Islet precursor cell (in vitro differentiated cells): Measurements from ENCODE around the gene FNDC5.

ENCODE experiments used
- DNase-seq: peaks from one replicate; pipeline ENCODE4 v3.0.0-alpha.2; 2018

Gene FNDC5

GRCh38 chr1:32883338-32884031, 12.8 kb upstream of the FNDC5 start:
- DNase-seq = no peak

DNA sequence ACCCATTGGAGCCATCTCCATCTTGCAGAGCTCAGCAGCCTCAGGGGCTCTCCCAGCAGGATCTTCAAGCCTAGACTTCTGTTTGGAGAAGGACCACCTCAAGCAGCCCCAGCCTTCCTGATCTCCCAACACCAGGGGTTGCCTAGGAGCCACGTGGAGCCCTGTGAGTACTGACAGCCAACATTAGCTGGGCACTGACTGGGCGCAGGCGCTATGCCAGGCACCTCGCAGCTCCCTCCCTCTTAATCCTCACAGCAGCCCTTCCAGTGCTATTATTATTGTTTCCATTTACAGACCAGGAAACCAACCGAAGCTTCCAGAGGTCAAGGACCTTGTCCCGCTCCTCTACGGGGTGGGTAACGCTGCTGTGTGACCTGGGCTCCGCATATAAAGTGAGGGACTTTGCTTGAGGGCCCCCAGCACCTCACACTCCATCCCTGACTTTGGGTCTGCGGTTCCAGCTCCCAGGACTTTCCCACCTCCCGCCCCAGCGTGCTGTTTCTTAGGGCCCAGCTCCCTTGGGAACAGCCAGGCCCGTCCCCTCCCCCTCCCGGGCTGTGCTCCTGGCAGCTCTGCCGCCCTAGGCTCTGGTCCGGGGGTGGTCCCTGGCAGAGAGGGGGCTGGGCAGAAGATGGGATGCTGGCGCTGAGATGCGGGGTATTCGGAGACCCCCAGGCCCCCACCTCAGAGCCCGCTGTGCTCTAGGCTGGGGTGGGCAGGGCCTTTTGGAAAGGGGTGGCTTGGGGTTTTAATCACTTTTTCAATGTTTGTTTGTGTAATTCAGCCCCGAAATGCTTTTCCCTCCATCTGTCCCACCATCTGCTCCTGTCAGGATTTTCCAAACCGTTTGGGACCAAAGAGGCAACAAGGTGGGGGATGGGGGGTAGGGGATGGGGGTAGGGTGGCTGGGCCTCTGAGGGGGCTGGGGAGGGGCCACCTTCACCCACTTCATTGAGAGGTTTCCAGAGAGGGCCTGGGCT, 11.4 kb upstream of the FNDC5 start:
- DNase-seq = no peak

- no peak for DNase-seq
These were observed 10.6 kb upstream of the FNDC5 start for GRCh38 chr1:32881291-32881690.

DNA sequence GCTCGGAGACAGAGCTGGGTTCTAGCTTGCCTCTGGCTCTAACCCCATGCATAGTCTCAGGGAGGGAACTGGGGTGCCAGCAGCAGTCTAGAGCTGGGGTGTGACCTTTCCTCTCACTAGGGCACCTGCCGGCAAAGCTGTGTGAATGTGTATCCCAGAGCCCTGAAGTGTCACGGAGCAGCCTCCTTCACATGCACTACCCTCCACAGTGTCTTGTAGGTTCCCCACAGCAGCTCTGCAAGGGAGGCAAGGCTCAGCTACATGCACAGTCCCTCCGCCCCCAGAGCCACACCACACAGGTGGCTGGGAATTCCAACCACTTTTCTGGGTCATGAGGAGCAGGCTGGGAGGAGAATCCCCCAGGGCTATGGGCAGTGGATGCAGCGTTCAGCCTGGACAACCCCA, 7.9 kb upstream of the FNDC5 start:
- DNase-seq = peak; percentile 69

DNA sequence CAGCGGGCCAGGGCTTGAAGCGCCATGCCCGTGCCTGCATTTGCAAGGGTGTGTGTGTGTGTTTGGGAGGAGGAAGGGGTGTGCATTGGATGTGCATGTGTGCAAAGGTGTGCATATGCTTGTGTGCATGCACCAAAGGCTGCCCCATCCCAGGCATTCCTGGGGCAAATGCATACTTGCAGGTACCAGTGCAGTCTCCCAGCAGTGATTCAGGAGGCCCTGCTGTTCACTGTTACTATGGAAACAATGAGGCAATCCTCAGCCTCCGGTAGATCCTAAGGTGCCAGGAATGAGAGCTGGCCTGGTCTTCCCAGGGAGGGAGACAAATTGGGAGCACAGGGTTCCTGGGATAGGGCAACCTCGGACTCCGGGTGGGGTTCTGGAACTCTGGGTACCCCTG, 7.5 kb upstream of the FNDC5 start:
- DNase-seq = no peak

DNA sequence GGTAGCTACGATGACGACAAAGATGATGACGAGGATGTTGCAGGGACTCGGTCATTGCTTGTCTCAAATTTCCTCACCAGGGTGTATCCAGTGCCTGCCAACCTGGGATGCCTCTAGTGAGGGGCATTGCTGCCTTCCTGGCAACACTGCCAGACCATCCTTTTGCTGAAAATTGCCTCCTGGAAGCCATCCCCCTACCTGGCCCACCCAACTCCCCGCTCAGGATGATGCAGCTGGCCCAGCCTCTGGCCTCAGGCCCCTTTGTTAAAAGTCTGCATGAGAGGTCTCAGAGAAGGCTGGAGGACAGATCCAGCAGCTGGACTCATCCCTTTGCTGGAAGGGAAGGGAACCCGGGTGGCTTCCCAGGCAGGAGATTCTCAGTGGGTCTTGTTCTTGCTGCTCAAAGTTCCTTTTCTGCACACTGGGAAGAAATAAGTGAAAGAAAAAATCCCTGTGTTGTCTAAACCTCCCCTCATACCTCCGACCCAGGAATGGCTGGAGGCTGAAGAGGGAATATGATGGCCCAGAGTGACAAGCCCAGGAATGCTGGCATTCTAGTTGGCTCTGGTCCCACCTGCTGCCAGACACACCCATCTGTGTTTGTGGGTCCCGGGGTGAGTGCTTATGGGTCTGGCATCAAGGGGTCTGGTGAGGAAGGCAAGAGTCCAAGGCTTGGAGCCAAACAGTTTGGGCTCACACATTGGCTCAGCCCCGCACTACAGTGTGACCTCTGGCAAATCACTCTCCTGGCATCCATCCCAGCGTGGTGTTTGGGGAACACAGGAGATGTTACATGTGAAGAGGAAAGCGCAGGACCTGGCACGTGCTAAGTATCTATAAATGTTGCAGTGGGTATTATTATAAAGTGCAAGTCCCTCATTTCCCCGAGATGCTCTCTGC, 6.7 kb upstream of the FNDC5 start:
- no peak for DNase-seq

- DNase-seq = peak; percentile 81
These were observed 5.9 kb upstream of the FNDC5 start for GRCh38 chr1:32876341-32877210.

DNA sequence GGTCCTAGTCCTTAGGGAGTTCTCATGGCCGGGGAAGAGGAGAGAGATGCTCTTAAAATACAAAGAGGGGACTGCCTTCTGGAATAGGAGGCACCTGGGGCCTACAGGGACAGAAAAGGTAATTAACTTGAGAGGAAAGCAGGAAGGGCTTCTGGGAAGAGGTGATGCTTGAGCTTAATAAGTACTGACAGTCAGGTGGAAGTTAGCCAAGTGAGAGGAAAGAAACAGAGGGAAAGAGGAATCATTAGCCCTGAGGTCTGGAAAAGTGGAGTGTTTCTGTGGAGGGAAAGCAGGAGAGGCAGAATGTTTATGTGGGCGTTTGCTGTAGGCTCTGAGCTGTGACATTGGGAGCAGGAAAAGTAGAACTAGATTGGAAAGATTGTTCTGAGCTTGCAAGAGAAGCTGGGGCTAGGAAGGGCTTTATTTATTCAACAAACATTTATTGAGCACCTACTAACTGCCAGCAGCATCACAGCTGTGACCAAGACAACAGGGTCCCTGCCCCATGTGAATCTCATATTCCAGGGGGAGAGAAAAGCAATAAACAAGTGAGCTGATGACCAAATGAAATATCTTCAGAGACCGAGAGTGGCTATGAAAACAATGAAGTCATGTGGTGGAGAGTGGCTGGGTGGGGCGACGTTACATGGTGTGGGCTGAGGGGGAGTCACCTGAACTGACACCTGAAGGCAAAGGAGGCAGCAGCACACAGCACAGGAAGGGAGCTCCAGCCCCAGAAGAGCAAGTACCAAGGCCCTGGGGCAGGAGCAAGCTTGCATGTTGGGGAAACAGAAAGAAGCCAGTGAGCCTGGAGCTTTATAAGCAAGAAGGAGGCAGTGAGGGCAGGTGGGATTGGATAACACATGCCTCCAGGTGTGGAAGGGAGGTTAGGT, 4.4 kb upstream of the FNDC5 start:
- peak; percentile 28 for DNase-seq

DNA sequence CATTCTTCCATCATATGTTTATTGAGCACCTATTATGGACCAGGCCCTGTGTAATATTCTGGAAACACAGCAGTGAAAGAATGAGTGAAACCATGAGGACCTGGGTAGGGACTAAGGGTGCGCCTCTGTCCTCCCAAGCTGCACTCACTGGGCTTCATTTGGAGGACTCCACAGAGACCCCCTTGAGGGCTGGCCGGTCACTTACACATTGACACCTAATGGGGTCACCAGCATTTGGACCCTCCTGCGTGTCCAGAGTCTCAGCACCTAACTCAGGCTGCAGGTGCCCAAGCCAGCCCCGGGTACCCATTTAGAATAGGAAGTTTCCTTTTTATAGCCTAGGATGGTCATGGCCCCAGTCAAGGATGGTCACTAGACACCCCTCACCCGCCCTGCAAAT, 2.8 kb upstream of the FNDC5 start:
- DNase-seq = peak; percentile 25

DNA sequence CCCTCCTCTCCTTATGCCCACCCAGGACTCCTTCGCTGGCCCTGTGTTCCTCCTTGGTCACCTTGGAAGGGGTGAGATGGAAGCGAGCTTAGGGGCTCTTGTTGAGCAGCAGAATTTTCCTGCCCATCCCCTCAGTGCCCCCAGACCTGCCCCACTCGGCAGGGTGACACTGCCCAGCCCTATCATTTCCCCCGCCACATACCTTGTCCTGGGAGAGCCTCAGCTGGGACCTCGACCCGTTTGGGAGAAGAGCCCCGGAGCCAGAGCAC, 1.4 kb upstream of the FNDC5 start:
- peak; percentile 24 for DNase-seq

- DNase-seq = peak; percentile 61
These were observed 866 bp upstream of the FNDC5 start for GRCh38 chr1:32871364-32872191.

- no peak for DNase-seq
These were observed 643 bp downstream of the FNDC5 start for GRCh38 chr1:32869923-32870614.

DNA sequence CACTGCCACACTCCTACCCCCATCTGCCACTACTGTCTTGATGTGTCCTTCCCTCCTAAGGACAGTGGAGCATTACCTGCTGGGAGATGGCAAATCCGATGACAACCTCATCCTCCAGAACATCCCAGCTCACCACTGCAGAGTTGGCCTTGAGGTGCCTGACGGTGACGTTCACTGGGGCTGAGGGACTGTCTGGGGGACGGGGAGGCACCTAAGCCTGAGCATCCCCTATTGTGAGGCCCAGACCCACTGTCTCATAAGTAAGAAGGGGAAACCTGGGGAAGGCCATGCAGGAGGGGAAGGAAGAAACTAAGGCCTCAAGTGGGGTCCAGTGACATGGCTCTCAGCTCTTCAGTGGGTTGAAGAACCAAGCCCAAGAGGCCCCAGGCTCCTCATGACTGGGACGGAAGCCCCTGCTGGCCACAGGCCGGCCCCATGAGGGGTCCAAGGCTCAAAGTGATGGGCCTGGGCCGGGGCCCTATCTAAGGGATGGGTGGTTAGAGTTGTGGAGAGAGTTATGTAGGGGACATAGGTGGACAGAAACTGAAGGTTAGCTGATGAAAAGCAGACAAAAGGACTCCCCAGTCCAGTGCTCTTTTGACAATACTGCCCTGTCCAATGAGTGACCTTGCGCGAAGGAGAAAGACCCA, 1.8 kb downstream of the FNDC5 start:
- DNase-seq = no peak

GRCh38 chr1:32868085-32868484, 2.6 kb downstream of the FNDC5 start:
- DNase-seq = no peak

GRCh38 chr1:32867671-32868070, 3.0 kb downstream of the FNDC5 start:
- DNase-seq = no peak

DNA sequence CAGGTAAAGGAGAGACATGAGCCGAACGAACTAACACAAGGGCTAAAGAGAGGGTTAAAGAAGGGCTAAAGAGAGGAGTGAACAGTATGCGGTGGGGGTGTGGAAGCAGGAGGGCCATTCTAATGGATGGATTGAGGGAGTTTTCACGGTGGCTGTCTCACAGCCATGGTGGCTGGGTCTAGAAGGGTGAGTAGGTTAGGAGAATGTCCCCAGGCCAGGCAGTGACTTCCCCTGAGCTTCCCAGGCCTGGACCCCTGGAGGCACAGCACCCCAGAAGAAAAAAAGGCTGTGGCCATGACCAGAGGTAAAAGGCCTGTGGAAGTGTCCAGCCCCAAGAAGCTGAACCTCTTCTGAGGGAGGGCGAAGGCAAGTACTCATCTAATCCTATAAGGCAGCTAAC, 3.6 kb downstream of the FNDC5 start:
- DNase-seq = no peak

DNA sequence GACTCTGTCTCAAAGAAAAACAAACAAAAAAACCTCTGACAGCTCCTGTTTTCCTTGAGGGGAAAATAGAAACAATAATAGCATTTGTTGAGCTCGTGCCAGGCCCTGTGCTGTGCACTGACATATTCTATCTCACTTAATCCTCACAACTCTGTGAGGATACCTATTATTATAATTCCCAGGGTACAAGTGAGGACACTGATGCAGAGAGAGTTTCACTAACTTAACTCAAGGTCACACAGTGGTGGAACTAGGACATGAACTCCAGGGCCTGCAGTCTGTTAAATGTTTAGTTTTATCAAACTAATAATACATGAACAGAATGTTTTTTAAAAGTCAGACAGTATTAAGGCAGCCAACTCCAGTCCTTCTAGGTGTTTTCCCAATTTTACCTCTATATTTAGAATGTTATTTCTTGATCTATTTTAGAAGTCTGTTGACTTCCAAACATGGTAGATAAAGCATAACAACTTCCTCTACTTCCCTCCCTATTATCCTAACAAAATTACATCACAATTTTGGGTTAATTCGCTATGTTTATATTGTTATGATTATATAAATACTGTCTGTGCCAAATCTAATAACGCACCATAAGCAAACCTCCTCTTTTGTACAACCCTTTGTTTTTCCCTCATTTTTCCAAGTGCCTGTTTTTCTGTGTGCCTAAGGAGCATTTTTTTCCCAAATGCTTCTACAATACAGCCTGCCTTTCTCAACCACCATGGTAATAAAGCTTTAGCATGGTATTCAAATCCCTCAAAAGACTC, 4.9 kb downstream of the FNDC5 start:
- no peak for DNase-seq

GRCh38 chr1:32864375-32865019, 6.2 kb downstream of the FNDC5 start:
- no peak for DNase-seq
